G401.6 (cell line): Measurements from ENCODE around the gene GALNT17.

Experiments
- FAIRE-seq: peaks from 2 replicates; lab custom pipeline; 2012; peaks lifted over from hg19 to GRCh38; lab: Jason Lieb, UNC

The GALNT17 gene

GRCh38 chr7:71132127-71132376 lies at the start of gene GALNT17:
Gene GALNT17, plus strand, starts transcription at chr7:71132144.
- FAIRE-seq: no peak

- no peak for FAIRE-seq
Observed at GRCh38 chr7:71095266-71095860, 36.6 kb upstream of the GALNT17 start.

- no peak for FAIRE-seq
Observed at GRCh38 chr7:71096351-71096750, 35.6 kb upstream of the GALNT17 start.

- FAIRE-seq: no peak
Observed at GRCh38 chr7:71106226-71106625, 25.7 kb upstream of the GALNT17 start.

GRCh38 chr7:71112436-71112835 lies 19.5 kb upstream of the GALNT17 start:
- FAIRE-seq: no peak

- no peak for FAIRE-seq
Observed at GRCh38 chr7:71120096-71120495, 11.8 kb upstream of the GALNT17 start.

- no peak for FAIRE-seq
Observed at GRCh38 chr7:71129126-71129525, 2.8 kb upstream of the GALNT17 start.

- FAIRE-seq: no peak
Observed at GRCh38 chr7:71130031-71130679, 1.8 kb upstream of the GALNT17 start.

- no peak for FAIRE-seq
Observed at GRCh38 chr7:71131256-71132126, 453 bp upstream of the GALNT17 start.

GRCh38 chr7:71132377-71133231 lies 660 bp downstream of the GALNT17 start:
- no peak for FAIRE-seq

GRCh38 chr7:71133232-71133622 lies 1.3 kb downstream of the GALNT17 start:
- FAIRE-seq: no peak

- FAIRE-seq: no peak
Observed at GRCh38 chr7:71133856-71134255, 1.9 kb downstream of the GALNT17 start.

GRCh38 chr7:71135116-71135515 lies 3.2 kb downstream of the GALNT17 start:
- FAIRE-seq: no peak

- FAIRE-seq: no peak
Observed at GRCh38 chr7:71135663-71136062, 3.7 kb downstream of the GALNT17 start.

- no peak for FAIRE-seq
Observed at GRCh38 chr7:71137479-71137878, 5.5 kb downstream of the GALNT17 start.

GRCh38 chr7:71140264-71140663 lies 8.3 kb downstream of the GALNT17 start:
- FAIRE-seq: no peak

GRCh38 chr7:71144963-71145362 lies 13.0 kb downstream of the GALNT17 start:
- FAIRE-seq: no peak

- FAIRE-seq: no peak
Observed at GRCh38 chr7:71145906-71146901, 14.3 kb downstream of the GALNT17 start.

GRCh38 chr7:71148098-71148497 lies 16.2 kb downstream of the GALNT17 start:
- no peak for FAIRE-seq

GRCh38 chr7:71155236-71155635 lies 23.3 kb downstream of the GALNT17 start:
- no peak for FAIRE-seq

- no peak for FAIRE-seq
Observed at GRCh38 chr7:71157757-71158156, 25.8 kb downstream of the GALNT17 start.
